Endometrium (tissue), 2 donors: ENCODE measurements around the gene IL7R.
"Not testable (repeated sequence)": the region's sequence is repeated elsewhere in the genome, so short reads cannot be mapped to it uniquely, and the experiment has no call there.

ENCODE experiments used
- FAIRE-seq: peaks from 2 replicates; lab custom pipeline; 2012; peaks lifted over from hg19 to GRCh38; lab: Jason Lieb, UNC
- donor health status: control.
- donor health status: control.

IL7R gene

GRCh38 chr5:35838370-35839042 is 18.2 kb upstream of the IL7R start:
- no peak for FAIRE-seq

GRCh38 chr5:35842856-35843255 is 13.8 kb upstream of the IL7R start:
- FAIRE-seq, result no peak

- FAIRE-seq, result not testable (repeated sequence)
Measured at GRCh38 chr5:35845508-35845907, 11.2 kb upstream of the IL7R start.

- FAIRE-seq, result no peak
Measured at GRCh38 chr5:35847491-35847890, 9.2 kb upstream of the IL7R start.

- no peak for FAIRE-seq
Measured at GRCh38 chr5:35847961-35848360, 8.7 kb upstream of the IL7R start.

- no peak for FAIRE-seq
Measured at GRCh38 chr5:35849860-35850259, 6.8 kb upstream of the IL7R start.

GRCh38 chr5:35850967-35851680 is 5.6 kb upstream of the IL7R start:
- FAIRE-seq, result no peak

GRCh38 chr5:35852084-35852734 is 4.5 kb upstream of the IL7R start:
- FAIRE-seq, result no peak

- no peak for FAIRE-seq
Measured at GRCh38 chr5:35852773-35853172, 3.9 kb upstream of the IL7R start.

- FAIRE-seq, result no peak
Measured at GRCh38 chr5:35853631-35854030, 3.1 kb upstream of the IL7R start.

- FAIRE-seq, result no peak
Measured at GRCh38 chr5:35854248-35854647, 2.4 kb upstream of the IL7R start.

- FAIRE-seq, result no peak
Measured at GRCh38 chr5:35855187-35855586, 1.5 kb upstream of the IL7R start.

GRCh38 chr5:35856186-35856764 is 416 bp upstream of the IL7R start:
- FAIRE-seq, result not testable (repeated sequence)

- FAIRE-seq, result no peak
Measured at GRCh38 chr5:35857606-35858205, 1.0 kb downstream of the IL7R start.

- no peak for FAIRE-seq
Measured at GRCh38 chr5:35859101-35859661, 2.5 kb downstream of the IL7R start.

GRCh38 chr5:35860686-35861085 is 4.0 kb downstream of the IL7R start:
- FAIRE-seq, result peak; percentile 8

GRCh38 chr5:35861718-35862117 is 5.0 kb downstream of the IL7R start:
- FAIRE-seq, result no peak

- no peak for FAIRE-seq
Measured at GRCh38 chr5:35862126-35862525, 5.4 kb downstream of the IL7R start.

GRCh38 chr5:35863159-35863558 is 6.5 kb downstream of the IL7R start:
- FAIRE-seq, result no peak

GRCh38 chr5:35867998-35868397 is 11.3 kb downstream of the IL7R start:
- FAIRE-seq, result no peak

- no peak for FAIRE-seq
Measured at GRCh38 chr5:35869685-35870277, 13.1 kb downstream of the IL7R start.

- FAIRE-seq, result no peak
Measured at GRCh38 chr5:35870605-35871004, 13.9 kb downstream of the IL7R start.
